GM21360 (cell line): ENCODE data around the gene SS18L1.

Experiments used
- ATAC-seq: cut with Tn5 transposase; IDR thresholded peaks from one replicate; pipeline ENCODE4 v1.9.1; 2021; ENCODE audit warnings: mild to moderate bottlenecking, moderate library complexity; ENCODE audit not compliant: unreplicated experiment

The SS18L1 gene

GRCh38 chr20:62119591-62120364 lies 23.8 kb upstream of the SS18L1 start:
- no peak for ATAC-seq

- no peak for ATAC-seq
Observed at GRCh38 chr20:62120365-62120762, 23.2 kb upstream of the SS18L1 start.

- peak; percentile 17 for ATAC-seq
Observed at GRCh38 chr20:62120990-62121775, 22.4 kb upstream of the SS18L1 start.

- ATAC-seq: peak; percentile 78
Observed at GRCh38 chr20:62121776-62122653, 21.6 kb upstream of the SS18L1 start, which contains the start of gene LSM14B. LSM14B (plus strand) TSS chr20:62122475; CDS start chr20:62122667, 192 bp downstream.

- peak; percentile 19 for ATAC-seq
Observed at GRCh38 chr20:62122654-62123449, 20.7 kb upstream of the SS18L1 start.

GRCh38 chr20:62123450-62124118 lies 20.0 kb upstream of the SS18L1 start:
- no peak for ATAC-seq

GRCh38 chr20:62126141-62126540 lies 17.4 kb upstream of the SS18L1 start:
- ATAC-seq: no peak

GRCh38 chr20:62127799-62128198 lies 15.8 kb upstream of the SS18L1 start:
- no peak for ATAC-seq

- no peak for ATAC-seq
Observed at GRCh38 chr20:62128502-62128901, 15.1 kb upstream of the SS18L1 start.

GRCh38 chr20:62129731-62130531 lies 13.6 kb upstream of the SS18L1 start:
- ATAC-seq: no peak

GRCh38 chr20:62131560-62132320 lies 11.8 kb upstream of the SS18L1 start:
- ATAC-seq: no peak

GRCh38 chr20:62132421-62132820 lies 11.1 kb upstream of the SS18L1 start:
- ATAC-seq: no peak

GRCh38 chr20:62133051-62133845 lies 10.3 kb upstream of the SS18L1 start:
- no peak for ATAC-seq

GRCh38 chr20:62133864-62134263 lies 9.7 kb upstream of the SS18L1 start:
- no peak for ATAC-seq

- no peak for ATAC-seq
Observed at GRCh38 chr20:62134735-62135231, 8.8 kb upstream of the SS18L1 start.

GRCh38 chr20:62135573-62136266 lies 7.8 kb upstream of the SS18L1 start:
- no peak for ATAC-seq
